Measurements from ENCODE around the gene TM9SF1.

The TM9SF1 gene

DNA sequence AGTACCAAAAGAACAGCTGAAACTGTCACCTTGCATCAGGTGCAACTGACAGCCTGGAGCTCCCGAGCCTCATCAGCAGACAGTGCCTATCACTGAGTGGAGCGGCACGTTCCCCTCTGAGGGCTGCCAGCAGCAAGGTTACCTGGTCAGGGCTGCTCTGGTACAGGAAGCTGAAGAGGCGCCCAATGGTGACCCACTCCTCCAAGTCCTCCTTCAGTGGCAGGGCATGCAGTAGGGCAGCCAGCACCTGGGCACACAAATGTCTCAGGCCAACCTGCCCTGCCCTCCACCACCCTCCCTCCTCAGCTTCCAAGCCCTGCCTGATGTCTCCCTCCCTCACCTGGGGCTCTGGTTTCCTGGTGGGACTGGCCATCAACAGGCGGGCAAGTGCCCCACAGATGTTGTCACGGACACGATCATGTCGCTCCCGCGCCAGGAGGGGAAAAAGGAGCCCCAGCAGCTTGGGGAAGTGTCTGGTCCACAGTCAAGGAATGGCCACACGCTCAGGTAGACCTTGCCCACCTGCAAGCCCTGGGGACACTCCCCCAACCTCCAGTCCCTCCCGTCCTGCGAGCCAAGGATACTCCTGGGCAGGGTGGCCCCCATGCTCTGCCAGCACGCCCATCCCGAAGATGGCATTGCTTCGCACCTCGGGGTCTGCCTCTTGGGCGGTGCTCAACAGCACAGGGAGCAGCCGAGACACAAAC, 13.7 kb downstream of the TM9SF1 start:
- Mint-ChIP-seq H3K27ac (peak overlapping the region; percentile 9), H3K4me1 (ENCODE audit: low read depth) (no peaks in the 10 kb centered on the region), H3K9me3 (no peaks in the 10 kb centered on the region), H3K4me3 (no peak overlapping the region), H3K27me3 (ENCODE audit: low read depth) (no peaks in the 10 kb centered on the region), H3K36me3 (ENCODE audit: low read depth) (peaks cover 45% of the 10 kb centered on the region)

DNA sequence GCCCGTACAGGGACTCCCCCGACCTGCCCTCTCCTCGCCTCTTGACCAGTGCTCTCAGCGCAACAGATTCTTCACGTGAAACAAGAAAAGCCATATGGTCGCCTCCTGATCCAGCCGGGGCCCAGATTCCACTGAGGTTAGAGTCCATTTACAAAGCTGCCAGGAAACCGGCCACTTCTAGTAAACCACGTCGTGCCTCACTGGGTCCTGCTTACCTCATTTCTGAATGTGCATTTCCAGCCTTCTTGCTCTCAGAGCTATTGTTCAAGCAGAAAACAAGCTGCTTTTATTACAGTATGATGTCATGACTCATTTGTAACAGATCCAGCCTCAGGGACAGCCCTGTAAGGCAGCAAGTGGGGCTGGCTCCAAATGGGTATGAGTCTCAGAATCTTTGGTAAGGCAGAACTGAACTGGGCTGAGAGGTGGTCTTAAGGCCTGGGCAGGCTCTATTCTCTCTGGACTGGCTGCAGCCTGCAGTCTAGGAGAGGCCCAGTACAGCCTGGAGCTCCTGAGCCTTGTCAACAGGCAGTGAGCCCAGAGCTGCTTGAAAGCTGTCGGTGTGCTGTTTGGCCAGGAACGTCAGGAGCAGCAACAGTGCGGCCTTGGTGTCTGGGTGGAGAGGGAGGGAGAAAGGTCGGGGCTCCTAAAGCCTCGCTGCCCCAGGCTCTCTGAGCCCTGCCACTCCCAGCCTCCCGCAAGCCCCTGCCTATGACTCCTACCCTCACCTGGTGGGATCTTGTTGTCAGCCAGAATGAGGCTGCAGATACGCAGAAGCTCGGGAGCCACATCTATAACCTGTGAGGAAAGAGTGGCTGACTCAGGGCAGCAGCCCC, 15.1 kb downstream of the TM9SF1 start:
- Mint-ChIP-seq H3K36me3 (ENCODE audit: low read depth) (peaks cover 44% of the 10 kb centered on the region), H3K9me3 (no peaks in the 10 kb centered on the region), H3K27me3 (ENCODE audit: low read depth) (no peaks in the 10 kb centered on the region), H3K4me1 (ENCODE audit: low read depth) (no peaks in the 10 kb centered on the region), H3K27ac (no peak overlapping the region), H3K4me3 (no peak overlapping the region)

DNA sequence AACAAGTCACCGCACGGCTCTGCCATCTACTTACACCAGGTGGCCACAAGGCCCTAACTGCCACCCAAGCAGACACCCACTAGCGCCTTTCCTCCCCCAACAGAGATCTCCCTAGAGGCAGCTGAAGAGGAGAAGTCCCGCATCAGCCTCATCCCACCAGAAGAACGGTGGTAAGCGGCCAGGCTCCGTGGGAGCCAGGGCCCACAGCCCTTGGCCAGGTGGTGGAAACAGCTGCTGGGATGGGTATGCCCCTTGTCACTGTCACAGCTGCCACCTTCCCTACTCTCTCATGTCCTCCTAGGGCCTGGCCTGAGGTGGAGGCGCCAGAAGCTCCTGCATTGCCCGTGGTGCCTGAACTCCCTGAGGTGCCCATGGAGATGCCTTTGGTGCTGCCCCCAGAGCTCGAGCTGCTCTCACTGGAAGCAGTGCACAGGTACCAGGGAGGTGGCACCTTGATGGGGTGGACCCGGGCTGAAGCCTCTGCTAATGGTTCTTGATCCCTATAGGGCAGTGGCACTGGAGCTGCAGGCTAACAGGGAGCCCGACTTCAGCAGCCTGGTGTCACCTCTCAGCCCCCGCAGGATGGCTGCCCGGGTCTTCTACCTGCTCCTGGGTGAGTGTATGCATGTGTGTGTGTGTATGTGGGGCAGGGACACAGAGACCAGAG, 15.8 kb downstream of the TM9SF1 start:
- no peak overlapping the region for H3K4me3 Mint-ChIP-seq
- no peaks in the 10 kb centered on the region for H3K4me1 Mint-ChIP-seq (ENCODE audit: low read depth)
- H3K27me3 Mint-ChIP-seq (ENCODE audit: low read depth): no peaks in the 10 kb centered on the region
- H3K9me3 Mint-ChIP-seq: no peaks in the 10 kb centered on the region
- peaks cover 52% of the 10 kb centered on the region for H3K36me3 Mint-ChIP-seq (ENCODE audit: low read depth)
- H3K27ac Mint-ChIP-seq: no peak overlapping the region

DNA sequence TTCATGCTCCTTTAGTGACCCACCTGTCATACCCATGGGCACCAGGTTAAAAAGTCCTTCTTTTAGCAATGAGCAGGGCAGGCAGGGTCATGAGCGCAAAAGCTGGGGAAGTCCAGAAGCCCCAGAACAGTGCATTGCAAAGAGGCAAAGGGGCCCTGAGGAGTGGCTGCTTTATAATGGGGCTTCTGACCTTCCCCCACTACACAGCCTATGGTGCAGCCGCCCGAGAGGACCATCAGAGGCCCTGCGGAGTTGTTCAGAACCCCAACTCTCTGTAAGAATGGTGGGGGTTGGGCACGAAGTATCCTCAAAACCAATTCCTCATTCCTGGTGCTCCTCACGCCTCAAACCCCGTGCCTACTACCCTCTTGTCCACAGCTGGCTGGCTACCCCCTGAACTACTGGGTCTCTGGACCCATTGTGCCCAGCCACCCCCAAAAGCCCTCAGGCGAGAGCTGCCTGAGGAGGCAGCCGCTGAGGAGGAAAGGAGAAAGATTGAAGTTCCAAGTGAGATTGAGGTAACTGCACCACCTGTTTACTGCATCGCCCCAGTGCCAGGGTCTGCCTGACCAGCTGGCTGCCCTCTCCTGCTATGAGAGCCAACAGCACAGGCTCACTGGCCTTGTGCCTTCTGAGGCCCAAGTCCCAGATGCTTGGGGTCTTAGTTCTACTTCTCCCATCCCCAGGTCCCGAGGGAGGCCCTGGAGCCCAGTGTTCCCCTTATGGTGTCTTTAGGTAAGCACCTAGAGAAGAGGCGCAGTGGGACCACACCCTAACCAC, 16.7 kb downstream of the TM9SF1 start:
- no peak overlapping the region for H3K4me3 Mint-ChIP-seq
- no peaks in the 10 kb centered on the region for H3K9me3 Mint-ChIP-seq
- H3K4me1 Mint-ChIP-seq (ENCODE audit: low read depth): no peaks in the 10 kb centered on the region
- no peak overlapping the region for H3K27ac Mint-ChIP-seq
- peaks cover 52% of the 10 kb centered on the region for H3K36me3 Mint-ChIP-seq (ENCODE audit: low read depth)
- no peaks in the 10 kb centered on the region for H3K27me3 Mint-ChIP-seq (ENCODE audit: low read depth)

DNA sequence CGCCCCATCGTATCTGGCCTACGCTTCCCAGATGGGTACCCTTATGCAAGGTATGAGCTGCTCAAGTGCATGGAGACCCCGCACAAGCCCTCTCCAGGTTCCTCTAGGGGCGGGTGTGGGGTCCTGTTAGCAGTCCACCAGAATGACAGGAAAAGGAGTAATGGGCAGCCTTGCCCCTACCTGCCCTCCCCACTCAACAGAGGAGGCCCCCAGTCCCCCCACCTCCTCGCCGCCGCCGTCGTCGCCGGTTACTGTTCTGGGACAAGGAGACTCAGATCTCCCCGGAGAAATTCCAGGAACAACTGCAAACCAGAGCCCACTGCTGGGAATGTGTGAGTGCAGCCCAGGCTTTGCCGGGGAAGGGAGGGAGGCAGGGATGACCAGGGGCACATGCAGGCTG, 17.4 kb downstream of the TM9SF1 start:
- Mint-ChIP-seq H3K4me1 (ENCODE audit: low read depth) (peaks cover under 1% of the 10 kb centered on the region), H3K36me3 (ENCODE audit: low read depth) (peaks cover 57% of the 10 kb centered on the region), H3K4me3 (no peak overlapping the region), H3K27me3 (ENCODE audit: low read depth) (no peaks in the 10 kb centered on the region), H3K9me3 (no peaks in the 10 kb centered on the region), H3K27ac (no peak overlapping the region)

- Mint-ChIP-seq H3K27ac (no peak overlapping the region), H3K4me3 (no peak overlapping the region), H3K36me3 (ENCODE audit: low read depth) (peaks cover 55% of the 10 kb centered on the region), H3K9me3 (no peaks in the 10 kb centered on the region), H3K27me3 (ENCODE audit: low read depth) (no peaks in the 10 kb centered on the region), H3K4me1 (ENCODE audit: low read depth) (peaks cover 3% of the 10 kb centered on the region)
These were observed 18.0 kb downstream of the TM9SF1 start for GRCh38 chr14:24177041-24177825.

- H3K4me3 Mint-ChIP-seq: no peak overlapping the region
- H3K27me3 Mint-ChIP-seq (ENCODE audit: low read depth): no peaks in the 10 kb centered on the region
- peaks cover 54% of the 10 kb centered on the region for H3K36me3 Mint-ChIP-seq (ENCODE audit: low read depth)
- H3K4me1 Mint-ChIP-seq (ENCODE audit: low read depth): peaks cover 4% of the 10 kb centered on the region
- no peaks in the 10 kb centered on the region for H3K9me3 Mint-ChIP-seq
- no peak overlapping the region for H3K27ac Mint-ChIP-seq
These were observed 18.6 kb downstream of the TM9SF1 start for GRCh38 chr14:24176599-24176998.

DNA sequence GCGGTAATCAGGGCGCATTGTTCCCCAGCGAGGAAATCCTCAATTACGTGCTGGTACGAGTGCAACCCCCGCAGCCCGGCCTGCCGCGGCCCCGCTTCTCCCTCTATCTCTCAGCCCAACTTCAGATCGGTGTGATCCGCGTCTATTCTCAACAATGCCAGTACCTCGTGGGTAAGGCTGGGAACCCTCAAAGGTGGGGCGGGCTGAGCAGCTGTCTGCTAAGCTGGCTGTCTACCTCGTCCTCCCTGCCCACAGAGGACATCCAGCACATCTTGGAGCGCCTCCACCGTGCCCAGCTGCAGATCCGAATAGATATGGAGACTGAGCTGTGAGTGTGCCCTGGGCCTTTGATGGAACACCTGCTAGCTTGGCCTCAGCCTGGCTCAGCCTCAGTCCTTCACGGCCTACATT, 22.4 kb downstream of the TM9SF1 start:
- Mint-ChIP-seq H3K36me3 (ENCODE audit: low read depth) (peaks cover 44% of the 10 kb centered on the region), H3K4me3 (no peak overlapping the region), H3K27ac (peak overlapping the region; percentile 34), H3K9me3 (no peaks in the 10 kb centered on the region), H3K27me3 (ENCODE audit: low read depth) (no peaks in the 10 kb centered on the region), H3K4me1 (ENCODE audit: low read depth) (peaks cover 19% of the 10 kb centered on the region)

DNA sequence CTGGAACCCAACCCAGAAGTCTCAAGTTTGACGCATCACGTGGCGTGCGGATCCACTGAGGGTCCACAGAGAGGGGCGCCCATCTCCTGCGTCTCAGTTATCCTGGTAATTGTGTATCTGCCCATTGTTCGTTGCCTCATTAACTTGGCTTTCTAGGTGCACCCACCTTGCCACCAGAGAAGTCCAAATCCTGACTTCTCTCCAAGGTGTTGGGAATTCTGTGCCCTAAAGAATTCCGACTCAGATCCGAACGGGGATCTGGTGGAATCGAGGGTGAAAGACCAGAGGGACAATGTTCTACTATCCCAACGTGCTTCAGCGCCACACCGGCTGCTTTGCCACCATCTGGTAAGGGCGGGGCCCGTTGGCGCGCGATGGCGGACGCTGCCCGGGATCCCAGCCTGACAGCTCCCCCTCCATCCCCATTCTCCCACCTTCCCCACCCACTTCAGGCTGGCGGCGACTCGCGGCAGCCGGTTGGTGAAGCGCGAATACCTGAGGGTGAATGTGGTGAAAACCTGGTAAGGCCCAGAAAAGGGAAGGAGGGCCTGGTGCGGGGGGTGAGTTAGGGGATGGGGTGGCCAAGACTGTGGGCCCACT, 22.9 kb downstream of the TM9SF1 start:
- Mint-ChIP-seq H3K9me3 (no peaks in the 10 kb centered on the region), H3K4me3 (no peak overlapping the region), H3K27ac (no peak overlapping the region), H3K4me1 (ENCODE audit: low read depth) (peaks cover 23% of the 10 kb centered on the region), H3K36me3 (ENCODE audit: low read depth) (peaks cover 46% of the 10 kb centered on the region), H3K27me3 (ENCODE audit: low read depth) (no peaks in the 10 kb centered on the region)

- Mint-ChIP-seq H3K4me1 (ENCODE audit: low read depth) (peaks cover 23% of the 10 kb centered on the region), H3K27ac (peak within 1 kb of the TSS; percentile 78), H3K4me3 (peak within 1 kb of the TSS; percentile 40), H3K36me3 (ENCODE audit: low read depth) (peaks cover 45% of the 10 kb centered on the region), H3K9me3 (no peaks in the 10 kb centered on the region), H3K27me3 (ENCODE audit: low read depth) (no peaks in the 10 kb centered on the region)
These were observed 23.6 kb downstream of the TM9SF1 start, which contains the start of gene REC8 for GRCh38 chr14:24171422-24172260. Gene REC8, plus strand, starts transcription at chr14:24172080. Its CDS starts 473 bp downstream, at chr14:24172553.

- Mint-ChIP-seq H3K4me1 (ENCODE audit: low read depth) (peaks cover 44% of the 10 kb centered on the region), H3K36me3 (ENCODE audit: low read depth) (peaks cover 63% of the 10 kb centered on the region), H3K27ac (peak overlapping the region; percentile 17), H3K4me3 (no peak overlapping the region), H3K9me3 (no peaks in the 10 kb centered on the region), H3K27me3 (ENCODE audit: low read depth) (no peaks in the 10 kb centered on the region)
These were observed 27.6 kb downstream of the TM9SF1 start for GRCh38 chr14:24167469-24168114.

DNA sequence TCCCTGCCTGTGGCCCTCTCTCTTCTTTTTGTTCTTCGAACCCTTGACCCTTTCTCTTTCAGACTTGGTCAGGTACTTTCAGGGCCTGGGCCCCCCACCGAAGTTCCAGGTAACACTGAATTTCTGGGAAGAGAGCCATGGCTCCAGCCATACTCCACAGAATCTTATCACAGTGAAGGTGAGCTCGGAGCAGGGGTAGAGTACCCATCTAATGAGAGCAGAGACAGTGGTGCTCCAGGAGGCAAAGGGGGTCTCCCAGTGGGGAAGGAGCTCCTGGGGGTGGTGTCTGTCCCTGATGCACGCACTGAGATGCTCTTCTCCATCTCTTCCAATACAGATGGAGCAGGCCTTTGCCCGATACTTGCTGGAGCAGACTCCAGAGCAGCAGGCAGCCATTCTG, 29.5 kb downstream of the TM9SF1 start:
- Mint-ChIP-seq H3K27ac (no peak overlapping the region), H3K4me3 (no peak overlapping the region), H3K4me1 (ENCODE audit: low read depth) (peaks cover 46% of the 10 kb centered on the region), H3K36me3 (ENCODE audit: low read depth) (peaks cover 74% of the 10 kb centered on the region), H3K9me3 (no peaks in the 10 kb centered on the region), H3K27me3 (ENCODE audit: low read depth) (no peaks in the 10 kb centered on the region)
